Measurements from ENCODE around the gene KANK3. TPM values are rescaled to one million over a fixed set of nuclear protein-coding genes. Genes with fewer than 3 reads are reported as not detected.
A peak's percentile ranks its signal among the peaks of the same experiment; 100 is the strongest.
"Not testable (repeated sequence)": the region's sequence is repeated elsewhere in the genome, so short reads cannot be mapped to it uniquely, and the experiment has no call there.

Gene KANK3
- total RNA-seq, 1 donor from 2014 or later = 2.9 TPM

- Histone ChIP-seq H3K27ac (ENCODE audit: low read depth, low read length) (peak overlapping the region; percentile 53), H3K27me3 (ENCODE audit: insufficient read depth, low read length) (peaks cover 3% of the 10 kb centered on the region), H3K4me3 (ENCODE audit: insufficient read depth, low read depth, low read length) (no peak overlapping the region), H3K4me2 (ENCODE audit: low read length) (peak overlapping the region; percentile 63), H3K4me1 (ENCODE audit: insufficient read depth, low read length) (peaks cover 24% of the 10 kb centered on the region), H2AFZ (ENCODE audit: low read depth, low read length) (no peak overlapping the region), H3K9ac (ENCODE audit: low read length) (peak overlapping the region; percentile 12), H3K79me2 (ENCODE audit: insufficient read depth, low read length) (no peaks in the 10 kb centered on the region), H3K36me3 (ENCODE audit: insufficient read depth, low read length) (no peaks in the 10 kb centered on the region), H4K20me1 (ENCODE audit: insufficient read depth, low read length) (no peaks in the 10 kb centered on the region), H3K9me3 (ENCODE audit: insufficient read depth, low read depth, low read length) (no peaks in the 10 kb centered on the region)
- H3K36me3 Mint-ChIP-seq (ENCODE audit: low read depth, unreplicated experiment) = no peaks in the 10 kb centered on the region
- H3K4me1 Mint-ChIP-seq (ENCODE audit: low read depth, unreplicated experiment) = peaks cover 16% of the 10 kb centered on the region
- H3K27me3 Mint-ChIP-seq (ENCODE audit: low read depth, unreplicated experiment) = peaks cover under 1% of the 10 kb centered on the region
- DNase-seq (ENCODE audit: low read depth) (peak; percentile 96), FAIRE-seq (peak; percentile 98)
- H3K27ac Mint-ChIP-seq (ENCODE audit: unreplicated experiment) = peak overlapping the region; percentile 96
- TF ChIP-seq CTCF (IDR thresholded peaks at IDR 0.05; ENCODE audit: insufficient read depth, low read depth, low read length) (no peak), EZH2 (IDR thresholded peaks at IDR 0.05; ENCODE audit: insufficient read depth, low read length) (no peak)
- peak overlapping the region; percentile 43 for H3K4me3 Mint-ChIP-seq (ENCODE audit: unreplicated experiment)
- peaks cover 6% of the 10 kb centered on the region for H3K9me3 Mint-ChIP-seq (ENCODE audit: unreplicated experiment)
These were observed 12.8 kb upstream of the KANK3 start for GRCh38 chr19:8355631-8356402.

- not testable (repeated sequence) for H3K27me3 ChIP-seq (ENCODE audit: insufficient read depth, low read length); H3K27ac ChIP-seq (ENCODE audit: low read depth, low read length); H3K36me3 Mint-ChIP-seq (ENCODE audit: low read depth, unreplicated experiment); H3K4me3 Mint-ChIP-seq (ENCODE audit: unreplicated experiment); H3K9me3 Mint-ChIP-seq (ENCODE audit: unreplicated experiment); H3K79me2 ChIP-seq (ENCODE audit: insufficient read depth, low read length); H3K9me3 ChIP-seq (ENCODE audit: insufficient read depth, low read depth, low read length); H3K27me3 Mint-ChIP-seq (ENCODE audit: low read depth, unreplicated experiment); FAIRE-seq; H3K36me3 ChIP-seq (ENCODE audit: insufficient read depth, low read length); H3K9ac ChIP-seq (ENCODE audit: low read length); DNase-seq (ENCODE audit: low read depth); H4K20me1 ChIP-seq (ENCODE audit: insufficient read depth, low read length); H3K27ac Mint-ChIP-seq (ENCODE audit: unreplicated experiment); H3K4me3 ChIP-seq (ENCODE audit: insufficient read depth, low read depth, low read length)
- Histone ChIP-seq H3K4me2 (ENCODE audit: low read length) (peak overlapping the region; percentile 63), H3K4me1 (ENCODE audit: insufficient read depth, low read length) (peaks cover 24% of the 10 kb centered on the region), H2AFZ (ENCODE audit: low read depth, low read length) (peak overlapping the region; percentile 13)
- H3K4me1 Mint-ChIP-seq (ENCODE audit: low read depth, unreplicated experiment) = peaks cover 17% of the 10 kb centered on the region
These were observed 9.8 kb upstream of the KANK3 start for GRCh38 chr19:8352845-8353244.

GRCh38 chr19:8352134-8352827 is 9.2 kb upstream of the KANK3 start:
- Histone ChIP-seq H3K4me2 (ENCODE audit: low read length) (peak overlapping the region; percentile 63), H3K27ac (ENCODE audit: low read depth, low read length) (no peak overlapping the region), H3K4me3 (ENCODE audit: insufficient read depth, low read depth, low read length) (no peak overlapping the region), H2AFZ (ENCODE audit: low read depth, low read length) (peak overlapping the region; percentile 13), H3K79me2 (ENCODE audit: insufficient read depth, low read length) (no peaks in the 10 kb centered on the region), H4K20me1 (ENCODE audit: insufficient read depth, low read length) (no peaks in the 10 kb centered on the region), H3K36me3 (ENCODE audit: insufficient read depth, low read length) (no peaks in the 10 kb centered on the region), H3K4me1 (ENCODE audit: insufficient read depth, low read length) (peaks cover 24% of the 10 kb centered on the region), H3K9ac (ENCODE audit: low read length) (no peak overlapping the region), H3K9me3 (ENCODE audit: insufficient read depth, low read depth, low read length) (no peaks in the 10 kb centered on the region), H3K27me3 (ENCODE audit: insufficient read depth, low read length) (peaks cover 9% of the 10 kb centered on the region)
- peaks cover 4% of the 10 kb centered on the region for H3K27me3 Mint-ChIP-seq (ENCODE audit: low read depth, unreplicated experiment)
- H3K4me3 Mint-ChIP-seq (ENCODE audit: unreplicated experiment) = no peak overlapping the region
- peaks cover 6% of the 10 kb centered on the region for H3K9me3 Mint-ChIP-seq (ENCODE audit: unreplicated experiment)
- no peaks in the 10 kb centered on the region for H3K36me3 Mint-ChIP-seq (ENCODE audit: low read depth, unreplicated experiment)
- TF ChIP-seq CTCF (IDR thresholded peaks at IDR 0.05; ENCODE audit: insufficient read depth, low read depth, low read length) (no peak), EZH2 (IDR thresholded peaks at IDR 0.05; ENCODE audit: insufficient read depth, low read length) (no peak)
- DNase-seq (ENCODE audit: low read depth) = no peak
- FAIRE-seq = no peak
- peaks cover 19% of the 10 kb centered on the region for H3K4me1 Mint-ChIP-seq (ENCODE audit: low read depth, unreplicated experiment)
- H3K27ac Mint-ChIP-seq (ENCODE audit: unreplicated experiment) = peak overlapping the region; percentile 12

GRCh38 chr19:8349629-8350372 is 6.7 kb upstream of the KANK3 start:
- not testable (repeated sequence) for H3K79me2 ChIP-seq (ENCODE audit: insufficient read depth, low read length); H3K27me3 Mint-ChIP-seq (ENCODE audit: low read depth, unreplicated experiment); H3K4me3 Mint-ChIP-seq (ENCODE audit: unreplicated experiment); H3K4me1 Mint-ChIP-seq (ENCODE audit: low read depth, unreplicated experiment); H3K27me3 ChIP-seq (ENCODE audit: insufficient read depth, low read length); H3K36me3 ChIP-seq (ENCODE audit: insufficient read depth, low read length); DNase-seq (ENCODE audit: low read depth); H3K9me3 Mint-ChIP-seq (ENCODE audit: unreplicated experiment); H4K20me1 ChIP-seq (ENCODE audit: insufficient read depth, low read length); H3K9me3 ChIP-seq (ENCODE audit: insufficient read depth, low read depth, low read length); H2AFZ ChIP-seq (ENCODE audit: low read depth, low read length); H3K4me3 ChIP-seq (ENCODE audit: insufficient read depth, low read depth, low read length); H3K27ac ChIP-seq (ENCODE audit: low read depth, low read length); H3K9ac ChIP-seq (ENCODE audit: low read length); FAIRE-seq; H3K36me3 Mint-ChIP-seq (ENCODE audit: low read depth, unreplicated experiment); H3K4me2 ChIP-seq (ENCODE audit: low read length); H3K27ac Mint-ChIP-seq (ENCODE audit: unreplicated experiment)
- peaks cover 10% of the 10 kb centered on the region for H3K4me1 ChIP-seq (ENCODE audit: insufficient read depth, low read length)
